Body of pancreas (tissue), 4 donors: ENCODE results near the gene SREBF1. TPM values are rescaled to one million over a fixed set of nuclear protein-coding genes. Genes with fewer than 3 reads are reported as not detected.

Source experiments
- ATAC-seq: fragments of 150-250 bp; one replicate; pipeline ENCODE4 v1.9.1; 2016
- DNase-seq, 4 donors: peaks; one replicate each; pipeline ENCODE4 v3.0.0-alpha.2; 2019
- H3K27ac ChIP-seq, 4 donors: fragments of 200-600 bp; sonication (generic); 1 replicate in 3 of 4; 2 replicates in 1 of 4; pipeline versions ENCODE4 v1.5.1 to v1.6.1; 2016 to 2019; ENCODE audit warnings: mild to moderate bottlenecking in 1 of 4, mixed read lengths in 1 of 4, moderate library complexity in 1 of 4
- H3K27me3 ChIP-seq, 2 donors: fragments of 200-600 bp; sonication (generic); one replicate each; pipeline ENCODE4 v1.6.0; 2016; ENCODE audit warnings: mild to moderate bottlenecking in 1 of 2
- H3K36me3 ChIP-seq, 2 donors: fragments of 200-600 bp; sonication (generic); replicated peaks in 1 of 2; 2 replicates each; pipeline ENCODE4 v1.5.1; 2016; ENCODE audit warnings: low read depth in 2 of 2; ENCODE audit not compliant: insufficient read depth in 1 of 2
- H3K4me1 ChIP-seq: fragments of 200-600 bp; sonication (generic); one replicate; pipeline ENCODE4 v1.6.0; 2016
- H3K4me3 ChIP-seq, 2 donors: fragments of 200-600 bp; sonication (generic); 1 replicate in 1 of 2; 2 replicates in 1 of 2; pipeline ENCODE4 v1.5.1; 2016 to 2019
- H3K9me3 ChIP-seq, 3 donors: fragments of 200-600 bp; sonication (generic); 1 replicate in 2 of 3; 2 replicates in 1 of 3; pipeline ENCODE4 v1.5.1; 2016
- POLR2A ChIP-seq, 3 donors: fragments of 450-650 bp; IDR thresholded peaks; one replicate each; pipeline ENCODE4 v1.6.1; 2016; ENCODE audit warnings: antibody characterized with exemption in 3 of 3, mild to moderate bottlenecking in 2 of 3
- WGBS, 2 donors: methylation state at CpG; one replicate each; pipeline ENCODE4 v1.1.5; 2017; 5-methylcytosine and 5-hydroxymethylcytosine counted together
- intact Hi-C: fragments of 100-400 bp; cut with DNase I; formaldehyde crosslinking; loops from one replicate; pipeline ENCODE4 v1.15.1; 2023
- total RNA-seq, 2 donors: library from RNA; depleted of rRNA; stranded (reverse); fragments of >200 nt; gene quantifications; one replicate each; pipeline ENCODE4 v1.1.0, GENCODE V29; 2016
- TF ChIP-seq, protein P1 (sequence below), 7 experiments: fragments of 450-650 bp in 4 of 7; fragments of 200-600 bp in 3 of 7; sonication (generic) in 3 of 7; IDR thresholded peaks; one replicate each; pipeline ENCODE4 v1.5.1; 2016 to 2019; ENCODE audit warnings: antibody characterized with exemption in 7 of 7

The SREBF1 gene
- total RNA-seq, 2 donors from 2014 or later: 22.3 to 88.0 TPM

DNA sequence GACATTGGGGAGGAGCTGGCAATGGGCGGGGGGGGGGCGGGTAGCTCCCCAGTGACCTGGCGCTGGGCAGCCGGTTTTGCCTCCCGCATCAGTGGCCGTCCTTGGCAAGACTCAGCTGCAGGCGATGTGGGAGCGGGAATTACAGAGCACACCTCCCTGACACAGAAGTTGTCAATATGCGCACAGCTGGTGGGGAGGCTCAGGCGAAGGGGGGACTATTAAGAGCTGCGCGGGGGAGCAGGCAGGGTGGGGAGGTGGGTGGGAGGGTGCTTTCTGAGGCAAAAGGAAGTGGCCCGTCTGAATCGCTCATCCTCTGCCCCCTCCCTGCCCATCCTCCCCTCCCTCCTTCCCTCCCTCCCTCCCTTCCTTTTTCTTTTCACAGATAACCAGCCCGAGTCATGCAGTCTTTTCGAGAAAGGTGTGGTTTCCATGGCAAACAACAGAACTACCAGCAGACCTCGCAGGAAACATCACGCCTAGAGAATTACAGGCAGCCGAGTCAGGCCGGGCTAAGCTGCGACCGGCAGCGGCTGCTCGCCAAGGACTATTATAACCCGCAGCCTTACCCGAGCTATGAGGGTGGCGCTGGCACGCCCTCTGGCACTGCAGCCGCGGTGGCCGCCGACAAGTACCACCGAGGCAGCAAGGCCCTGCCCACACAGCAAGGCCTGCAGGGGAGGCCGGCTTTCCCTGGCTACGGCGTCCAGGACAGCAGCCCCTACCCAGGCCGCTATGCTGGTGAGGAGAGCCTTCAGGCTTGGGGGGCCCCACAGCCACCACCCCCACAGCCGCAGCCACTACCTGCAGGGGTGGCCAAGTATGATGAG lies 44.0 kb downstream of the SREBF1 start:
- 51 to 62% methylated on average over 19 to 38 of the region's 38 CpGs for WGBS, 2 donors
- intact Hi-C loops: no loop called here
- Histone ChIP-seq H3K4me3 (no peak overlapping the region), H3K36me3 (no peaks in the 10 kb centered on the region), H3K27ac (peak overlapping the region in 2 of 4 donors; percentile 7 to 49), H3K9me3 (no peaks in the 10 kb centered on the region), H3K27me3 (no peaks in the 10 kb centered on the region), H3K4me1 (peaks cover 19% of the 10 kb centered on the region)
- DNase-seq (peak in 2 of 4 donors; percentile 39 to 51), ATAC-seq (peak; percentile 45)
- TF ChIP-seq POLR2A (IDR thresholded peaks at IDR 0.05): no peak
- TF ChIP-seq, protein P1, sequence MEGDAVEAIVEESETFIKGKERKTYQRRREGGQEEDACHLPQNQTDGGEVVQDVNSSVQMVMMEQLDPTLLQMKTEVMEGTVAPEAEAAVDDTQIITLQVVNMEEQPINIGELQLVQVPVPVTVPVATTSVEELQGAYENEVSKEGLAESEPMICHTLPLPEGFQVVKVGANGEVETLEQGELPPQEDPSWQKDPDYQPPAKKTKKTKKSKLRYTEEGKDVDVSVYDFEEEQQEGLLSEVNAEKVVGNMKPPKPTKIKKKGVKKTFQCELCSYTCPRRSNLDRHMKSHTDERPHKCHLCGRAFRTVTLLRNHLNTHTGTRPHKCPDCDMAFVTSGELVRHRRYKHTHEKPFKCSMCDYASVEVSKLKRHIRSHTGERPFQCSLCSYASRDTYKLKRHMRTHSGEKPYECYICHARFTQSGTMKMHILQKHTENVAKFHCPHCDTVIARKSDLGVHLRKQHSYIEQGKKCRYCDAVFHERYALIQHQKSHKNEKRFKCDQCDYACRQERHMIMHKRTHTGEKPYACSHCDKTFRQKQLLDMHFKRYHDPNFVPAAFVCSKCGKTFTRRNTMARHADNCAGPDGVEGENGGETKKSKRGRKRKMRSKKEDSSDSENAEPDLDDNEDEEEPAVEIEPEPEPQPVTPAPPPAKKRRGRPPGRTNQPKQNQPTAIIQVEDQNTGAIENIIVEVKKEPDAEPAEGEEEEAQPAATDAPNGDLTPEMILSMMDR (IDR thresholded peaks at IDR 0.05): no peak

DNA sequence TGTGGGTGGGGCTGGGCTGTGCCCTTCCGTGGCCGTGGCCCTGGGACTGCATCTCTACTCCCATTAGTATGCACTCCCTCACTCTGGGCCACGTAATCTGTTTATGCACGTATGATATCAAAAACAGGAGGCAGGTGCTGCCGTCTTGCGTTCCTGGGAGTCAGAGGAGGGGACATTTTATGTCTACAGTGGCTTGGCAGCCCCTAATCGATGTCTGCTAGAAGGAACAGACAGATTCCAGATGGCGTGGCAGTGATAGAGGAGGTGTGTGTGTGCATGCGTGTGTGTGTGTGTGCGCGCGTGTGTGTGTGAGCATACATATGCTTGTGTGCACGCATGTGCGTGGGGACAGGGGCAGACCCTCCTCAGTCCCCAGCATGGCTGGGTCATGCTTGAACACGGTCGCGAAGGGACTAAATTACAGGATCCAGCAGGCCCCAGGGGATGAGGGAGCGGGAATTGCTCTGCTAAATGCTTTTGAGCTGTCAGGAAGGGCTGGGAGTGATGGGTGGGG lies 44.7 kb downstream of the SREBF1 start:
- no peak for DNase-seq
- H3K9me3 ChIP-seq: no peaks in the 10 kb centered on the region
- 67 to 82% methylated on average over 11 to 18 of the region's 18 CpGs for WGBS, 2 donors
- no peak for ATAC-seq
- H3K4me3 ChIP-seq: no peak overlapping the region
- no peaks in the 10 kb centered on the region for H3K27me3 ChIP-seq
- intact Hi-C loops: no loop called here
- H3K27ac ChIP-seq: peak overlapping the region in 2 of 4 donors; percentile 30 to 49
- TF ChIP-seq POLR2A (IDR thresholded peaks at IDR 0.05): no peak
- TF ChIP-seq, protein P1 (IDR thresholded peaks at IDR 0.05): no peak
- H3K4me1 ChIP-seq: peaks cover 26% of the 10 kb centered on the region
- H3K36me3 ChIP-seq: no peaks in the 10 kb centered on the region

DNA sequence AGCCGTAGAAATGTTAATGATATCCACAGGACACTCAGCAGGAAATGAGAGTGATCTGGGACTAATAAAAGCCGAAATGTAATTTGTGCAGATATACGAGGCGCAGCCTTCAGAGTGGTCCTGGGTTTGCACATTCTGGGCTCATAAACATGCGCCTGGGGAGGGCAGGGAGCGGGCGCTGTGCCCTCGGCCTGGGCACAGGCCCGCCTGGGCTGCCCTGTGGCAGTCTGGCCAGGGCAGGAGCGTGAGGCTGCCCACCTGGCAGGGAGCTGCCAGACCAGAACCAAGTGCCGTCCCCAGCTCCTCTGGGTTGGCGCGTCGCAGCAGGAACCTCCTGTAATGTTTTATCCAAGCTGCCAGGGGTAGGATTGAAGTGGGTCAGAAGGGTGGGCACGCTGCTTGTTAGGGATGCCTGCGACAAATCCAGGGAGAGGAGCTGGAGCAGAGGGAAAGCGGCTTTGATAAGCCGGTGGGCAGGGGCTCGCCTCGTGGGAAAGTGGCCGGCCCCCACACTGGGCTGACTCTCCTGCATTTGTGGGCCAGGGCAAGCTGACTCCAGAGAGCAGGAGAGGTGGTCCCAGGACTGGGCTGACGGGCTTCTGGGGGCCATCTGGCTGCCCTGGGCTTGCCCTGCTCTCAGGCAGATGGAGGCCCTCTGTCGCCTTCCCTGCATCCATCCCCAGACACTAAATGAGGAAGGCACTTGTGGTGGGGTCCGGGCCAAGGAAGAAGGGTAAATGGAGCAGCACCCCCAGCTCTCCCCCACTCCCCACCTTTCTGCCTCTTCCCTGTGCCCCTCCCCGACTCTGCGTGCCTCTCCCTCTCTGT lies 45.9 kb downstream of the SREBF1 start:
- TF ChIP-seq POLR2A (IDR thresholded peaks at IDR 0.05): no peak
- TF ChIP-seq, protein P1 (IDR thresholded peaks at IDR 0.05): no peak
- no peak for ATAC-seq
- no peaks in the 10 kb centered on the region for H3K27me3 ChIP-seq
- H3K36me3 ChIP-seq: no peaks in the 10 kb centered on the region
- H3K27ac ChIP-seq: peak overlapping the region in 1 of 4 donors; percentile 30
- H3K4me1 ChIP-seq: peaks cover 38% of the 10 kb centered on the region
- intact Hi-C loops: no loop called here
- 85 to 90% methylated on average over 20 to 23 of the region's 26 CpGs for WGBS, 2 donors
- H3K9me3 ChIP-seq: no peaks in the 10 kb centered on the region
- no peak overlapping the region for H3K4me3 ChIP-seq
- no peak for DNase-seq

DNA sequence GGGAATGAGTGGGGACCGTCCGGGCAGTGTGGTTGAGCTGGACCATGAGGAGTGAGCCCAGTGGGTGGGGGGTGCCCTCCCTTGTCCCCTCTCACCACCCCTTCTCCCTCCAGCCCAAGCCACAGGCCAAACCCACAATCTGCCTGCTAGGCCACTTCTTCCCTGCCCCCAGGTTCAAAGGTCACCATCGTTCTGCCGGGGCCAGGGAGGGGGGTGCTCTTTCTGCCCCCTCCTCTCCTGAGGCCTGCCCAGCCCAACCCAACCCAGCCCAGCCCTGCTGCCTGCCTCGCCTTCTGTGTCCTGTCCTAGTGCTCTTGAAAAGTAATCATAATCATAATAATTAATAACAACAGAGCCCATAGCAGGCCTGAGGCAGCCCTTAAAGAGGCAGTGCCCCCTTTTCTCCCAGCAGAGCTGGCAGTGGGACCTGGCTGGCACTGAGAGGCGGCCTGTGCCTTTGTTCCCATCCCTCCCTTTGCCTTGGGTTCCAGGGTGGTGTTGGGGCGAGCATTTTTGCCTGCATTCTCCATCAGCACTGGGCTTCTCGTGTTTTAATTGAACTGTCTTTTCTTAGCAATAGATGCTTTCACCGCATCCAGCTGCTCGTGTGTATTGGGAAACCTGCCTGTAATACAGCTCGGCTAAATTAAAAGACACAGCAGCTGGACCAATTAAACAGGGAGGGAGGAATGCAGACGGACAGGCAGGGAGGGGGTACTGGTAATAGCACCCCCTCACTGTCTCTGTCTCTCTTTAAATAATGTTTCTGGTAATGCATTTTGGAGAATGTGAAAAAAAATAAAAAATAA lies 46.8 kb downstream of the SREBF1 start:
- 61 to 69% methylated on average over 12 of the region's 12 CpGs for WGBS, 2 donors
- intact Hi-C loops: no loop called here

More for the DNA sequence above, 46.8 kb downstream of the SREBF1 start:
- DNase-seq (no peak), ATAC-seq (no peak)
- Histone ChIP-seq H3K4me3 (no peak overlapping the region), H3K27me3 (no peaks in the 10 kb centered on the region), H3K36me3 (no peaks in the 10 kb centered on the region), H3K4me1 (peaks cover 46% of the 10 kb centered on the region), H3K27ac (no peak overlapping the region), H3K9me3 (no peaks in the 10 kb centered on the region)
- no peak for TF ChIP-seq POLR2A (IDR thresholded peaks at IDR 0.05)
- TF ChIP-seq, protein P1 (IDR thresholded peaks at IDR 0.05): no peak
